Measurements from ENCODE around the gene BCAN.
"Not testable (repeated sequence)": the region's sequence is repeated elsewhere in the genome, so short reads cannot be mapped to it uniquely, and the experiment has no call there.

The BCAN gene, protein sequence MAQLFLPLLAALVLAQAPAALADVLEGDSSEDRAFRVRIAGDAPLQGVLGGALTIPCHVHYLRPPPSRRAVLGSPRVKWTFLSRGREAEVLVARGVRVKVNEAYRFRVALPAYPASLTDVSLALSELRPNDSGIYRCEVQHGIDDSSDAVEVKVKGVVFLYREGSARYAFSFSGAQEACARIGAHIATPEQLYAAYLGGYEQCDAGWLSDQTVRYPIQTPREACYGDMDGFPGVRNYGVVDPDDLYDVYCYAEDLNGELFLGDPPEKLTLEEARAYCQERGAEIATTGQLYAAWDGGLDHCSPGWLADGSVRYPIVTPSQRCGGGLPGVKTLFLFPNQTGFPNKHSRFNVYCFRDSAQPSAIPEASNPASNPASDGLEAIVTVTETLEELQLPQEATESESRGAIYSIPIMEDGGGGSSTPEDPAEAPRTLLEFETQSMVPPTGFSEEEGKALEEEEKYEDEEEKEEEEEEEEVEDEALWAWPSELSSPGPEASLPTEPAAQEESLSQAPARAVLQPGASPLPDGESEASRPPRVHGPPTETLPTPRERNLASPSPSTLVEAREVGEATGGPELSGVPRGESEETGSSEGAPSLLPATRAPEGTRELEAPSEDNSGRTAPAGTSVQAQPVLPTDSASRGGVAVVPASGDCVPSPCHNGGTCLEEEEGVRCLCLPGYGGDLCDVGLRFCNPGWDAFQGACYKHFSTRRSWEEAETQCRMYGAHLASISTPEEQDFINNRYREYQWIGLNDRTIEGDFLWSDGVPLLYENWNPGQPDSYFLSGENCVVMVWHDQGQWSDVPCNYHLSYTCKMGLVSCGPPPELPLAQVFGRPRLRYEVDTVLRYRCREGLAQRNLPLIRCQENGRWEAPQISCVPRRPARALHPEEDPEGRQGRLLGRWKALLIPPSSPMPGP

DNA sequence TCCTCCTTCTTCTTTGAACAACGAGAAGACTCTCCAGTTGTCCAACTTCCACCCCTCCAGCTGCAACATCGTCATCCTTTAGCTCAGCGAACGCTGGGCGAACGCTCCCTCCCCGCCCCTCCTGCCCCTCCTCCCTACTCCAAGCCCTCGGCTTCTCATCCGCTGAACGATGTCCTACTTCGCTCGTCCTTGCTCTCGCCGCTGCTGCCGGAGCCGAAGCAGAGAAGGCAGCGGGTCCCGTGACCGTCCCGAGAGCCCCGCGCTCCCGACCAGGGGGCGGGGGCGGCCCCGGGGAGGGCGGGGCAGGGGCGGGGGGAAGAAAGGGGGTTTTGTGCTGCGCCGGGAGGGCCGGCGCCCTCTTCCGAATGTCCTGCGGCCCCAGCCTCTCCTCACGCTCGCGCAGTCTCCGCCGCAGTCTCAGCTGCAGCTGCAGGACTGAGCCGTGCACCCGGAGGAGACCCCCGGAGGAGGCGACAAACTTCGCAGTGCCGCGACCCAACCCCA is at the start of gene BCAN:
Gene BCAN (plus strand): TSS at position 357 of the 504 bp plus-strand sequence. CDS start 3,938 bp downstream, outside the sequence.
- DNase-seq (ENCODE audit: low read depth) = no peak

DNA sequence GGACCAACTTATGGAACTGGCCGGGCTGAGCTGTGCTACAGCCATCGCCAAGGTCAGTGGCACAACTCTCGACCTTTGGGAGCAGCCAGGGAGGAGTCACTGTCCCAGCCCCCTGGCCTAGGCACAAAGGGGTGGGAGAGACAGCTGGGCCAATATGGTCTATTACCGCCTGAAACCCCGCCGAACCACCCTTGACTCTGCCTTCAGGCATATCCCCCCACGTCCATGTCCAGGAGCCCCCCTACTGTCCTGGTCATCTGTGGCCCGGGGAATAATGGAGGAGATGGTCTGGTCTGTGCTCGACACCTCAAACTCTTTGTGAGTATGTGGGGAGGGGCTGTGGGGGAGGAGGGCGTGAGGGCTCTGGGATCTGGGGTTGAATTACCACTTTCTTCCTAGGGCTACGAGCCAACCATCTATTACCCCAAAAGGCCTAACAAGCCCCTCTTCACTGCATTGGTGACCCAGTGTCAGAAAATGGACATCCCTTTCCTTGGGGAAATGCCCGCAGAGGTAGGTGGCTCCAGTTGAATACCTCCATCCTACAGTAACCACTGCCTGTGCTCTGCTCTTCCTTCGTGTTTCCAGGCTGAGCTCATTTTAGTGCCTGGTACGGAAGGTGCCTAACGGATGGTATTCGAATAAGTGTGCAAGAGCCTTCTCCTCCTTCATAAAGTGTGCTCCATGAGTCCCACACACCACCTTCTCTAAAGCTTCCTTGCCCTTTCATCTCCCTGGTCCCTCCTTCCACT is 49.6 kb upstream of the BCAN start:
- DNase-seq (ENCODE audit: low read depth) = no peak

DNA sequence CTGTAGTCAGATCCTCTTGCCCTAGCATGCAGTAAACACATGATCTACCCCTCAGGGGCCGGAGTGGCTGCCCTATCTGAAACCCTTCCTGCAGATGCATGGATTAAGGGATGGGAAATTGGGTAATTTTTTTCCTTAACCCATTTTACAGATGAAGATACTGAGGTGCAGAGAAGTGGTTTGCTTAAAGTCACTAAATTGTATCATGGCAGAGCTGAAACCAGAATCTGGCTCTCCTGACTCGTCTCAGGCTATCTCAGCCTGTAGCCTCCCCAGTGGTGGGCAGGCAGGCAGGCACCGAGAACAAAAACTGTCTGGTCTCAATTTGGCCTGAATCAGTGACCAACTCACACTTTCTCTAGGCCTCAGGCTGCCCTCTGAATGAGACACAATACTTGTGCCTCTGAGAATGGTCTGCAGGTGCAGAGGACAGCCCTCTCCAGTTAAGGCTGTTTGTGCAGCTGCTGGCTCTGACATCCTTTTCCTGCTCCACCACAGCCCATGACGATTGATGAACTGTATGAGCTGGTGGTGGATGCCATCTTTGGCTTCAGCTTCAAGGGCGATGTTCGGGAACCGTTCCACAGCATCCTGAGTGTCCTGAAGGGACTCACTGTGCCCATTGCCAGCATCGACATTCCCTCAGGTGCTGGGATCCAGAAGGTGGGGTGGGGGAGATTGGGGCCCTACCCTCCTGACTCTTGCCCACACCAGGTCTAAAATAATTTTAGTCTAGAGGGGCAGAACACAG is 48.8 kb upstream of the BCAN start:
- no peak for DNase-seq (ENCODE audit: low read depth)

DNA sequence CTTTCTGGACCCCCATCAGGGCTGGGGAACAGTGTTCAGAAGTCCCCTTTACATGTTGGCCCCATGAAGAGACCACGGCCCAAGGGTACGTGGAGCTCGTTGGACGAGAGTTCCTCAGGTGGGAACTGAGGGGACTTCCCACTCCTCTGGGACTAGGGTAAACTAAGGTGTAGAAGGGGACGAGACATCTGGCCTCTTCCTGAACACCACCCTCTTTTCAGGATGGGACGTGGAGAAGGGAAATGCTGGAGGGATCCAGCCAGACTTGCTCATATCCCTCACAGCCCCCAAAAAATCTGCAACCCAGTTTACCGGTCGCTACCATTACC is 48.3 kb upstream of the BCAN start:
- DNase-seq (ENCODE audit: low read depth) = no peak

DNA sequence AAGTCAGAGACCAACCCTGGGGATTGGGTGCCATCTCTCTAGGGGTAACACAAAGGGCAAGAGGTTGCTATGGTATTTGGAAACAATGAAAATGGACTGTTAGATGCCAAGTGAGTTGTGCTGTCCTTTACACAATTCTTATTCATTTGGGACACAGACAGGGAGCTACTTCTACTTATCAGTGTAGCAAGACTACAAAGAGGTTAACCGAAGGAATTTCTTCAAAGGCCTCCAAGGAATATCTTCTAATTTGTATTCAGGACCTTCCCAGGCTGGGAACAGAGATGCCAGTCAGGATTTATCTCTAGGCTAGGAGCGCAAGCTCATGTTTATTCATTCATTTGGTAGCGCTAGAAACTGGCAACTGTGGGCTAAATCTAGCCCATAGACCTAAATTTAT is 47.7 kb upstream of the BCAN start:
- DNase-seq (ENCODE audit: low read depth) = no peak

DNA sequence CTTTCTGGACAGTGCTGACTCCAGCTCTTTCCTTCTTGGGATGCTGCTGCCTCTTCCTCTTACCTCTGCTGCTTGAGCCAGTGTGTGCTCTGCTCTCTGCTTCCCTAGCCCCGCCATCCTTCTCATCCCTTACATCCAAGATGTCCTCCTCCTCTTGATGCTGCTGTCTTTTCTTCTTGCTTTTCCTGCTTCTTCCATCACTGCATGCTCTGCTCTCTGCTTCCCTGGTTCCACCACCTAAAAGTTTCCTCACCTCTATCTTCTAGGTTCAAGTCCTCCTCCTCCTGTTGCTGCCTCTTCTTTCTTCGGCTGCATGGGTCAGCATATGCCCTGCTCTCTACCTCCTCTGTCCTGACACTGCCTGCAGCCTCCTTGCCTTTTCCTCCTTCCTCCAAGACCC is 46.9 kb upstream of the BCAN start:
- DNase-seq (ENCODE audit: low read depth) = no peak

DNA sequence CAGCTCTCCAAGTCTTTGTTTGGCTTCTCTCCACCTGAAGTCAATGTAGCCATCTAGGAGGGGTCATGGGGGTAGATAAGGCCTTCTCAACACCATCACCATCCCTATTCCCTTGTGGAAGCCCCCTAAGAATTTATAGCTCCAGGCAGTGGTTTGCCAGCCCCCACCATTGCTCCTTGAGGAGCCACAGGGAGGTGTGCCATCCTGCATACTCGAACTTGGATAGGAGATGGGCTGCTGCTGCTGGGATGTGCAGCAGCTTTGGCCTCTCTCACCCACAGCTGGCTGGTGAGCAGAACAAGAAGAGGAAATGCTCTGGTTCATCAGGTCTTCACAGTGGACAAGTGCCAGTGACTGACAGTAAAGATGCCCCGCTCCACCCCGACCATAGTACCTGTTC is 45.5 kb upstream of the BCAN start:
- DNase-seq (ENCODE audit: low read depth) = no peak

DNA sequence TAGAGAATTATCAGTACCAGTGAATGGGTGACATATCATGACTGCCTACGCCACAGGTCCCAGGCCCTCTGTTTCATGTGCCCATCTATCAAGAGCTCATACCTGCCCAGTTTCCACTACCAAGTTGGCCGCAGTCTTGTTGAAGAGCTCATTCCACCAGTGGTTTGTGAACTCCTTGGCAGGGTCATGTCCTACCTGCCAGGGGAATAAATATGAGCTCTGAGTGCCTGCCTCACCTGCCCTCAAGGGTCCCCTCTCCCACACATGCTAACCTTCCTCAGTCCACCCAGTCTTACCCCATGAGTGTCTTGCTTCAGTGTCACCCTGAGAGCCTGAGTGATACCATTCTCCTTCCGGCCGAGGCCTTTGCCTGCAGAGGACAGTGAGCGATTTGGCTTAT is 43.8 kb upstream of the BCAN start:
- DNase-seq (ENCODE audit: low read depth) = no peak

DNA sequence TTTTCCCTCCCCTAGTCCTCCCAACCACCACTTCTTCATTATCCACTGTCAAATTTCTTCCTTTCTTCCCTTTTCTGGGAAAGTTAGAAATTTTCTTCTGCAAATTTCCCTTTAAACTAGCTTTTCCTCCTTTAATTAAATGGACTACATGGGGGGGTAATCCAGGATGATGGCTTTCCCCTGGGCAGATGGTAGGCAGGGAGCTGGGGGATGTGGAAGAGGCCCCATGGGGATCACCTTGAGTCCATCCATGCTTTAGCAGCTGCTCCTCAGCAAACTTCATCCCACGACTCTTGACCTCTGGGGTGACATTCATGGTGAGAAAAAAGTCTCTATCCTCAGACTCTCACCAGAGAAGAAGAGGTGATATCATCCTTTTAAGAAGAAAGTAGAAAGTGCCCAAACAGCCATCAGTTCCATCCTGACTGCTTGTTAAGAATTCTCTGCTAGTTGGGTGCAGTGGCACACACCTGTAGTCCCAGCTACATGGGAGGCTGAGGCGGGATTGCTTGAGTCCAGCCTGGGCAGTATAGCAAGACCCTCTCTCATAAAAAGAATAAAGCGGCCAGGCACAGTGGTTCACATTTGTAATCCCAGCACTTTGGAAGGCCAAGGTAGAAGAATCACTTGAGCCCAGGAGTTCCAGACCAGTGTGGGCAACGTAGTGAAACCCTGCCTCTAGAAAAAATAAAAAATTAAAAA is 43.0 kb upstream of the BCAN start:
- no peak for DNase-seq (ENCODE audit: low read depth)

DNA sequence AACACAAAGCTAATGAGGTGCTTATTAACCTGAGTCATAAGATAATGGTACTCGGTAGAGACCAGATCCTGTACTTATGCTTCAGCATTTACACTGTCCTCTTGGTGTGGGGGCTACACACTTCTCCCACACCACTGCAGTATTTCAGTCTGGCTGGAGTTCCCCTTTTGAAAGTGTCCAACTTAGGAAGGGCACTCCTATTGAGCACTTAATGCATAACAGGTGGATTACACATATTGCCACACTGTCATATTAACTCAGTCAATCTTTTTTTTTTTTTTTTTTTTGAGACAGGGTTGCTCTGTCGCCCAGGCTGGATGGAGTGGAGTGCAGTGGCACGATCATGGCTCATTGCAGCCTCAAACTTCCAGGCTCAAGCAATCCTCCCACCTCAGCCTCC is 42.1 kb upstream of the BCAN start:
- DNase-seq (ENCODE audit: low read depth) = no peak

DNA sequence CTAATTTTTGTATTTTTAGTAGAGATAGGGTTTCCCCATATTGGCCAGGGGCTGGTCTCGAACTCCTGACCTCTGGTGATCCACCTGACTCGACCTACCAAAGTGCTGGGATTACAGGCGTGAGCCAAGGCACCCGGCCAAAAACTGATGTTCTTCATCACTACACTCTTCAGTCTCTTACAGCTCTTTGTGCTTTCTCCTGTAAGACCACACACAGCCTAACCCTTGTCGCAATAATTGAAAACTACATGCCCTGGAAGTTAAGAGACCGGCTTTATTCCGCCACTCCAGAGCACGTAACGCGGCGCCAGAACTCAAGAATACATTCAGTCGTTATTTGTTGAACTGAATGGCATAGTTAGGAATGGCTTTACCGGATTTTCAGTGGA is 41.2 kb upstream of the BCAN start:
- DNase-seq (ENCODE audit: low read depth) = no peak

DNA sequence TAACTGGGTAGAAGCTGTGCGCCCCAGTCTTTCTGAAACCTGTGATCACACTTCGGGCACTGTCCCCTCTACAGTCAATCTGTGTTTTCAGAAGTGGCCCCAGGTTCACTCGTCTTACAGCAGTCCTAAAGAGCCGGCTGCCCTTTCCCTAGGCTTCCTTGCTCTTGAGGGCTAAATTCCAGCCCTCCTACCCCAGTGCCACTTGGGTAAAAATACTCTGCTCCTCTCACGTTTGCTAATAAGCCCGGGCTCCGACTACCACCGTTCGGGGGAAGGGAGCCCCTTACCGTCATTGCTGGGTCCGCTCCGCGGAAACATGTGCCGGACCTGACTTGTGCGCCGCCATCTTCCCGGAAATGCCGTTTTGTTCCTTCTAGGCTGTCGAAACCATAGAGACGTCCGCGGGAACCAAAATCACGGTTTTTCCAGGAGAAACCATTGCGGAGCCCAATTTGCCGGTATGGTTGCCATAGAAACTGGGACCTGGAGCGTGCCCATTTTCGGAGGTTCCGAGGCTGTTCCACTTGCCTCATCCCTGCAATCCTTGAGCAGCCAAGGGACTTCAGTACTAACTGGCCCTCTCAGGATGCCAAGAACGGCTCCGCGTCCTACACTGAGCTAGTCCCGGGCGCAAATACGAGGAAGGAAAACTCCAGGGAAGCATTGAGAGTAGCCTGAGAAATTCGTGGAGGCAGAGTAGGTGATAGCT is 40.6 kb upstream of the BCAN start, which contains the start of gene GPATCH4:
Gene GPATCH4 (minus strand): TSS at position 358 of the 709 bp plus-strand sequence.
- DNase-seq (ENCODE audit: low read depth) = peak; percentile 76

DNA sequence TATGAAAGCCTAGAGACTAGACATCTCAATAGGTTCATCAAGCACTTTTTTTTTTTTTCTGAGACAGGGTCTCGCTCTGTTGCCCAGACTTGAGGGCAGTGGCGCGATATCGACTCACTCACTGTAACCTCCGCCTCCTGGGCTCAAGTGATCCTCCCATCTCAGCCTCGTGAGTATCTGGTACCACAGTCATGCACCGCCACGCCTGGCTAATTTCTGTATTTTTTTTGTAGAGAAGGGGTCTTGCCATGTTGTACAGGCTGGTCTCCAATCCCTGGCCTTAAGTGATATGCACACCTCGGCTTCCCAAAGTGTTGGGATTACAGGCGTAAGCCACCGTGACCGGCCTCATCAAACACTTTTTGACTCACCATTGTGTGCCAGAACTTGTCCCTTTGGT is 40.0 kb upstream of the BCAN start:
- no peak for DNase-seq (ENCODE audit: low read depth)

DNA sequence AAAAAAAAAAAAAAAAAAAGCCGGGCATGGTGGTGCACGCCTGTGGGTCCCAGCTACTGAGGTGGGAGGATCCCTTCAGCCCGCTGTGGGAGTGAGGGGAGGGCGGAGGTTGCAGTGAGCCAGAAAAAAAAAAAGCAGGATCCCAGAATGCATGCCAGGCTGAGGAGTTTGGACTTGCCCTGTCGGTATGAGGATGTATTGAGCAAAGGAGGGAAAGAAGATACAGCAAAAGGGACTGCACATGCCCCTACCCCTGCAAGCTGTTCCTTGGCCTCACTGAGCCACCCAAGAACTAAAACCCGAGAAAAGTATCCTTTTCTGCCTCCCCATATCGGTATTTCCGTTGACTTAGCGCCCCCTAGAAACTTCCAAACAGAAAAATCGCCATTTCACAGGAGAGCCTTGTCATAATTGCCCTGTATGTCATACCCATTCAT is 39.3 kb upstream of the BCAN start:
- DNase-seq (ENCODE audit: low read depth) = no peak

DNA sequence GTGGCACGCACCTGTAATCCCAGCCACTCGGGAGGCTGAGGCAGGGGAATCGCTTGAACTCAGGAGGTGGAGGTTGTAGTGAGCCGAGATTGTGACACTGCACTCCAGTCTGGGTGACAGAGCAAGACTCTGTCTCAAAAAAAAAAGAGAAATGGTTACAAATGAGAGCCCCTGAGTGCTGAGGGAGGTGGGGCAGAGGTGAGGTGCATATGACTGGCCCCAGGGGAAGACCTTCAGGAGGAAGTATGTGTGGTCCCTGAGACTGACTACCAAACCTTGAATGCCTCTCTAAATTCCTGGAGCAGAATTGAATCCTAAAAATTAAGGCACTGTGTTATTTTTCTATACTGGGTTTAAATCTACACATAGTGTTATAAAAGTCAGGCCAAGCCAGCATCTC is 34.6 kb upstream of the BCAN start:
- not testable (repeated sequence) for DNase-seq (ENCODE audit: low read depth)

DNA sequence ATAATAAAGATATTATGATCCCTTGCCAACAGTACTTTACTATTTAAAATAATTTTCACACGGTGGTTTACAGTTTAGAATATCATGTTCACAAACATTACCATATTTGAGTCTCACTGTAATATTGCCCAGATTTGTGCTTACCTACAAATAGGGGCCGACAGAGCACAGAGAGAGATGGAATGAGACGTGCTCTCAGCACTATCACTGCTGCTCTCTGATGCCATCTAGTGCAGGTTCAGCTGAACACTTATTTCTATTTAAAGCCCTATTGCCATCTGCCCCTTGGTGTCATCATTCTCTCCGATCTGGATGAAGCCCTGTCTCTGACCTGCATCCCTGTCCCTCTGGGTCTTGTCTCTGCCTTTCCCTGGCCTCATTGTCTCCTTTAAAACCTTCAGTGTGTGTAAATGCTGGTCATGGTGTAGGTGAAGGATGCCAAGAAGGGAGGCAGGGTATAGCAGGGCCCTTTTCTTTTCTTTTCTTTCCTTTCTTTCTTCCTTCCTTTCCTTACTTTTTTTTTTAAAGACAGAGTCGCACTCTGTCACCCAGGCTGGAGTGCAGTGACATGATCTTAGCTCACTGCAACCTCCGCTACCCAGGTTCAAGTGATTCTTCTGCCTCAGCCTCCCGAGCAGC is 33.8 kb upstream of the BCAN start:
- no peak for DNase-seq (ENCODE audit: low read depth)

DNA sequence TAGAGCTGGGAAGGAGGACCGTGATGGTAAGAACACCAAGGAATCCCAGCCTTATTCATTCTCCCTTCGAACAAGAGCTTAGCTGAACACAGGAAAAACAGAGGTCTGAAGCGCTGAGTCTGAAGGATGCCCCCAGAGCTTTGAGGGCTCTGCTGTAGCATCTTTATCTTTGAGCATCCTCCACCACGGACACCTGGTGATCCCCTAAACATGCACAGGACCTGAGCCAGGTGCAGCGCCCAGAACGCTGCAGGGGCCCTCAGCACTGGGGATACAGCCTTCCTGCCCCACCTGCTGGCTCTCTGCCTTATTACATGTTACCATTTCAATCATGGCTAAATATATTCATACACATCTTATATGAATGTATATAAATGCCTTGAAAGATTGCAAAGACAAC is 32.9 kb upstream of the BCAN start:
- no peak for DNase-seq (ENCODE audit: low read depth)

DNA sequence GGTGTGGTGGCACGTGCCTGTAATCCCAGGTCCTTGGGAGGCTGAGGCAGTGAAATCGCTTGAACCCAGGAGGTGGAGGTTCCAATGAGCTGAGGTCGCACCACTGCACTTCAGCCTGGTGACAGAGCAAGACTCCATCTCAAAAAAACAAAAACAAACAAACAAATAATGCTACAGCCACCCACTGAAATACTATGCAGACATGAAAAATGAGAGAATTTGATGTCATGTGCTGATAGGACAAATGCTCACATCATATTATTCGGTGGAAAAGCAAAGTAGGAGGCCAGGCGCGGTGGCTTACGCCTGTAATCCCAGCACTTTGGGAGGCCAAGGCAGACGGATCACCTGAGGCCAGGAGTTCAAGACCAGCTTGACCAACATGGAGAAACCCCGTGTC is 31.8 kb upstream of the BCAN start:
- DNase-seq (ENCODE audit: low read depth) = not testable (repeated sequence)

DNA sequence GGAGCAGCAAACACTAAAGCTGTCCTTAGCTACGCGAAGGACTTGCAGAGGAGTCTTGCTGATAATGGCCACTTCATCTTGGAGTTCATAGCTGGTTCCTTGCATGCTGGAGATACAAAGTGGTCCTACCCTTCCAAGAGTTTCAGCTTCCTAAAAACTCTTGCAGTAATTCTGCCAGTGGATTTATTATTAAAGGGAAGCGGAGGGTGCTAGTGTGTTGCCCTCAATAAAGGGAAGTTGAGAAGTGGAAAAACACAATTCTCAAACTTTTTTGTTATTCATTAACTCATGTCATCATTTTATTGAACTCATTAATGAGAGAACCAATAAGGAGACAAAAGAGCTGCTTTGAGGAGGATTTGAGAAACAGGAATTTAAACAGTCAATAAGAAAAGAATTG is 29.3 kb upstream of the BCAN start:
- no peak for DNase-seq (ENCODE audit: low read depth)

DNA sequence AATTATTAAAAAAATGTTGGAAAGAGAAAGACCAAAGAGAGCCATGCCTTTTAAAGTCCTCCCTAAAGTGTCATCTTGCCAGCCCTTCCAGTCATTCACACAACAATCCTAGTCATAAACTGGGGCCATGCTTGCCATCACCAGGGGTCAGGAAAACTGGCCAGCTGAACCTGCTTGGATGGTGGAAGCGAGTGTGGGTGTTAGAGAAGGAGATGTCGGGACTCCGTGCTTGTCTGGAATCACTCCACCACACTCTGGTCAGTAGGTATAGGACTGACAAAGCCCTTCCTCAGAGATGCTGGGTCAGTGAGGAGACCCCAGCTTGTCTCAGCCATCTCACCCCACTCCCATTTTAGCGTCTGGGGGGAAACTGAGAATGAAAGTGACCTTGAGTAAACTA is 26.0 kb upstream of the BCAN start:
- DNase-seq (ENCODE audit: low read depth) = no peak
